ACC112 (cell line): ENCODE results near the gene ACVR1.

Source experiments
- H2AFZ ChIP-seq: fragments of 200-600 bp; sonication (generic); one replicate; pipeline ENCODE4 v1.6.0; 2017; ENCODE audit warnings: antibody characterized with exemption, low read length; ENCODE audit not compliant: unreplicated experiment
- H3K27ac ChIP-seq: fragments of 200-600 bp; sonication (generic); 2 replicates; pipeline ENCODE4 v1.5.1; 2014; ENCODE audit warnings: low read depth, mild to moderate bottlenecking, antibody characterized with exemption, low read length, moderate library complexity
- H3K27me3 ChIP-seq: fragments of 200-600 bp; sonication (generic); 2 replicates; pipeline ENCODE4 v1.6.1; 2014; ENCODE audit warnings: mild to moderate bottlenecking, antibody characterized with exemption, low read length, moderate library complexity, mixed read lengths; ENCODE audit not compliant: insufficient read depth
- H3K36me3 ChIP-seq: fragments of 200-600 bp; sonication (generic); 2 replicates; pipeline ENCODE4 v1.6.1; 2016; ENCODE audit warnings: mild to moderate bottlenecking, antibody characterized with exemption, low read length, moderate library complexity, mixed read lengths; ENCODE audit not compliant: insufficient read depth
- H3K4me1 ChIP-seq: fragments of 200-600 bp; sonication (generic); one replicate; pipeline ENCODE4 v1.6.1; 2016; ENCODE audit warnings: low read length, mixed read lengths; ENCODE audit not compliant: insufficient read depth, unreplicated experiment, control insufficient read depth
- H3K4me3 ChIP-seq: fragments of 200-600 bp; sonication (generic); 2 replicates; pipeline ENCODE4 v1.5.1; 2014; ENCODE audit warnings: mild to moderate bottlenecking, low read depth, low read length
- H3K79me2 ChIP-seq: fragments of 200-600 bp; sonication (generic); one replicate; pipeline ENCODE4 v1.6.0; 2016; ENCODE audit warnings: low read length; ENCODE audit not compliant: control insufficient read depth, unreplicated experiment, insufficient read depth

ACVR1 gene

GRCh38 chr2:157840568-157841156 is 35.5 kb downstream of the ACVR1 start:
- no peaks in the 10 kb centered on the region for H3K36me3 ChIP-seq
- H3K27ac ChIP-seq, result no peak overlapping the region
- no peak overlapping the region for H2AFZ ChIP-seq
- peaks cover 69% of the 10 kb centered on the region for H3K79me2 ChIP-seq
- H3K4me3 ChIP-seq, result no peak overlapping the region
- peaks cover 59% of the 10 kb centered on the region for H3K4me1 ChIP-seq
- no peaks in the 10 kb centered on the region for H3K27me3 ChIP-seq

GRCh38 chr2:157839822-157840221 is 36.3 kb downstream of the ACVR1 start:
- Histone ChIP-seq H3K79me2 (peaks cover 67% of the 10 kb centered on the region), H3K27me3 (no peaks in the 10 kb centered on the region), H3K36me3 (no peaks in the 10 kb centered on the region), H2AFZ (no peak overlapping the region), H3K4me1 (peaks cover 59% of the 10 kb centered on the region), H3K27ac (peak overlapping the region; percentile 92), H3K4me3 (no peak overlapping the region)

DNA sequence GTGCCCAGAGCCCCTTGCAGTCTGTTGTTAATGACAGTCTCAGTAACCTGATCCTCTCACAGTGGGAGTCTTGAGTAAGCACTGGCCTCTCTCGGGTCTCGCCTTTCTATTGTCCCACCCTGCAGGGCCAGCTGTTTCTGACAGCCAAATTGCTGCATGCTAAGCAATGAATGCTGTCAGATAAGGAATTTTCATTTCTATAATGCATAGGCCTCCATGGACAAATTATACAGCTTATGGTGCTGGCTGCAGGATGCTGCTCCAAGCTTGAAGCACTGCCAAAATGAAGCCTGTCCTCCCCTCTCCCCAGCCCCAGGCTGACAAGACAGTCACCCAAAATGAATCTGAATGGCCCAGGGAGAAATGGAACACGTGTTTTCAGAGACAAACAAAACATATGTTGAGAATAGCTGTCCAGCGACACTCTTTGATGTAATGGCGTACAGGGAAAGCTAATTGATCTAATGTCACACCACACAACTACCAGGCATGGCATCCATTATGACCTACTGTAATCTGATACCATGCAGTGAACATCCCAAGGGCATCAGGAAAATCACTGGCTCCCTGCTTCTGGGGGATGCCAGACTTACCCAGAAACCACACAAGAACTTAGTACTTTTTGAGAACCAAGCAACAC is 36.8 kb downstream of the ACVR1 start:
- peak overlapping the region; percentile 92 for H3K27ac ChIP-seq

DNA sequence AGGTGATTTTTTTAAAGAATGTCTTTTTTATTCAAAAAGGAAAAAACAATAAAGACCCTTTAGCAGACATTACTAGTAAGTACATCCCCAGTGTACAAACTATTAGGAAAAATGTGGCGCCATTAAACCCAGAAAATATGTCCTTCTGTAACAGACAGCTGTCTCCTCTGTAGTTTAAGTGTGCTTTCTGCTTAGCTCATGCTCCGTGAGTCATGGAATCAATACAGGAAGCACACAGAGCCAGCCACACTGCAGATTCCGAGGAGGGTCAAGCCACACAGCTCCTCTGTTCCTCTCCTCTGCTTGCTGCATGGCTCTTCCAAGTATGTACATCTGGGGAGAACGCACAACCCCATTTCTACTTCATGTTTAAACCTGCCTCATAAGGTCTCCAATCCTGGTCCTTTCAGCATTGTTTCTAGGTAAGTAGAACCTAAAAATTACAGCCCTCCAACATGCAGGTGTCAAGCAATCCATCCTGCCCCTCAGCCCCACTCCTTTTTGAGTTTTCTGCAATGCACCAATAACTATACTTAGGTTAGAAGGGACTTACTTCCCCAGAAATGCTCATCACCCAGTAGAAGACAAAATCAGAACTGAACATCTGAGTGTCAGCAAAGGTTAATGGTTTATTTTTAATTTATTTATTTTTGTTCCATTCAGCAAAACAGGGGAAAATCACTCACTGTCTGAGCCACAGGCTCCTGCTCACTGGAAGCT is 37.5 kb downstream of the ACVR1 start:
- H3K79me2 ChIP-seq, result peaks cover 59% of the 10 kb centered on the region
- no peaks in the 10 kb centered on the region for H3K27me3 ChIP-seq
- H3K4me3 ChIP-seq, result peak overlapping the region; percentile 69

More for the DNA sequence above, 36.8 kb downstream of the ACVR1 start:
- Histone ChIP-seq H3K27me3 (no peaks in the 10 kb centered on the region), H3K4me3 (peak overlapping the region; percentile 69; the same call in 1 of the 2 replicates), H3K4me1 (peaks cover 58% of the 10 kb centered on the region), H3K79me2 (peaks cover 65% of the 10 kb centered on the region), H2AFZ (no peak overlapping the region), H3K36me3 (no peaks in the 10 kb centered on the region)

DNA sequence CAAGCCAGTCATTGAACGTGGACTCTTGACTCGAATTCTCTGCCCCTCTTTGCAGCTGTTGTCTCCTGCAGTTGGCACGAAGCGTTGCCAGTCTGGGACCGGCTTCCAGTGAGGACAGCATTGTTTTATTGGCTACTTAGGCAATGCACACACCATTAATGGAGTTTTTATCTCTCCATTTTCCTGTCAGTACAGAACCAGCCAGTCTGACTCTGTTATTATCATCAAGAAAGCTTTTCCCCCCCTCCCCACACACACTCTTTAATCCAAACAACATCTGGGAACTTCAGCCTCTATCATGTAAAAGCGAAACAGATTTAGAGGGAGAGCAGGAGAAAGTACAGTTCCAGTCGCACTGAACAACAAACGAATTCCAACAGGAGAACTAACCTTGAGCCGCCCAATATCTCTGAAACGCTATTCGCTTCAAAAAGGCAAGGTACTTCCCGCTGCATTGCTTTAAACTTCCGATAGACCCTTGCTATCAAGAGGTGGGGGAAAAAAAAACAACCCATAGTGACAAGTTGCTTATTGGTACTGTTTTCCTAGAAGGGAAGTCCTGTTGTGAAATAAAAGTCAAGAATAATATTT is 38.2 kb downstream of the ACVR1 start:
- Histone ChIP-seq H3K27me3 (no peaks in the 10 kb centered on the region), H3K79me2 (peaks cover 59% of the 10 kb centered on the region), H3K36me3 (no peaks in the 10 kb centered on the region), H2AFZ (peak overlapping the region; percentile 35), H3K4me1 (peaks cover 45% of the 10 kb centered on the region), H3K27ac (peak overlapping the region; percentile 92), H3K4me3 (peak overlapping the region; percentile 69)

More for the DNA sequence above, 37.5 kb downstream of the ACVR1 start:
- Histone ChIP-seq H3K27ac (peak overlapping the region; percentile 92), H2AFZ (peak overlapping the region; percentile 35), H3K4me1 (peaks cover 52% of the 10 kb centered on the region), H3K36me3 (no peaks in the 10 kb centered on the region)

DNA sequence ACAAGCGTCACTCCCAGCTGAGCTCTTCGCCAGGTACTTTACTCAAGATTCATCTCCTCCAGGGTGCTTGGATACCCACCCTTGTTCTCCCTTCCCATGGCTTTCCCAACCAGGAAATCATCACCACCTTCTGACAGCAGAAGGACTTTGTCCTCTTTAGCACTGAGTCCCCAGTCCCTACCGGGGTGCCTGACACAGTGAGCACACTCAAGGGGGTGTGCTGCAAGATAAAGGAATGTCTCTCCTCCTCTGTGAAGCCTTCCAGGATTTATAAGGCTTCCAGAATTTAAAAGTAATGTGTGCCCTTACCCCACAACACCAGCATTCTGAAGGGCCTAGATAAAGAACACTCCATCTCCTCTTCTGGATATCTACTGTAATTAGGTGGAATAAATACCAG is 39.6 kb downstream of the ACVR1 start:
- peaks cover 55% of the 10 kb centered on the region for H3K79me2 ChIP-seq
- H2AFZ ChIP-seq, result no peak overlapping the region
- H3K27ac ChIP-seq, result no peak overlapping the region
- H3K27me3 ChIP-seq, result no peaks in the 10 kb centered on the region
- H3K36me3 ChIP-seq, result no peaks in the 10 kb centered on the region
- H3K4me1 ChIP-seq, result peaks cover 46% of the 10 kb centered on the region
- H3K4me3 ChIP-seq, result no peak overlapping the region

DNA sequence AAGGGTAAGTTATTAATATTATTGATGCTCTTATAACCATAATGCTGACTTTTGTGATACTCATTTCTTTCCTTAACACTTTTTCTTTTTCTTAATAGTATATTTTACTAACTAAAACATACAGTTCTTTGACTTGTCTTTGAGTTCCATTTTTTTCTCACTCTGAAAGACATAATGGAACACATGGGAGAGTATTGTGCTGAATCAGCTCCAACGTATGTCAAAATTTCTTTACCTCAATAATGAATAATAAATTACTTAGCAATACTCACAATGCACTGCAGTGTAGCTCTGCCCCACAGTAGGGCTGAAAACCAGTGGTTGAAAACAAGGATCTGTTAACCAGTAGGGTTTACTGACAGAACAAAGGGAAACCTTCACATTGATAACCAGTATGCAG is 40.7 kb downstream of the ACVR1 start:
- Histone ChIP-seq H2AFZ (no peak overlapping the region), H3K27me3 (no peaks in the 10 kb centered on the region), H3K27ac (no peak overlapping the region), H3K79me2 (peaks cover 44% of the 10 kb centered on the region), H3K36me3 (no peaks in the 10 kb centered on the region), H3K4me1 (peaks cover 51% of the 10 kb centered on the region), H3K4me3 (no peak overlapping the region)

DNA sequence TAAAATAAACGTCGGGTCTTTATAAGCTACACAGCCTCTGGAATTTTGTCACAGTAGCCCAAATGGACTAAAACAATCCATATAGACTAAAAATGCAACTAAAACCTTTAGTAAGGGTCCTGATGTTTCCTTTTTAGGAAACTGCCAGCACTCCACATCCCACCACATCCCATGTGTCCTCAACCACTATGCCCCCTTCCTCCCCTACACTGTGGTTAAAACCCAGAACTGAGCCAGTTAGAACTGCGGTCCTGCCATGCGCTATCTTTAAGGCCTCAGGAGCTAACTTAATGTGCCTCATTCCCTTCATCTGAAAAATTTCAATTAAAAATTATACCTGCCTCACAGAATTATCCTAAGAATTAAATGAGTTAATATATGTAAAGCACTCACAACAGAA is 41.1 kb downstream of the ACVR1 start:
- Histone ChIP-seq H3K79me2 (peaks cover 40% of the 10 kb centered on the region), H3K4me1 (peaks cover 51% of the 10 kb centered on the region)

DNA sequence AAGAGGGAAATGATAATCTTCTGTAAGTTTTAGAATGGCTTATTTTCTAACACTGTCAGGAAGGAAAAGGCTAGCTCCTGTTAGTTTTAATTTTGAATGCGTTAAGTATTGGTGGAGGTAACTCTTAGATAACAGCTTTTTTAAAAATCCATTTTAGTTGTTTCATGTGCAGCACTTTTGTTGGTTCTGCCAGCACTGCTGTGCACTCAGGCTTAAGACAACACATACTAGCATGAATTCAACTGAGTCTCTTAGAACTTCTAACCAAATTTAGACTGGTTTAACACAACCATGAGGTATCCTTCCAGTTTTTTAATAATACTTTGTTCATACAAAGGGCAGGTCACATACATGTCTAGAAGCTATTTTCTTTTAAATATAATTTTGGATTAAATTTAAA is 42.4 kb downstream of the ACVR1 start:
- Histone ChIP-seq H3K79me2 (peaks cover 45% of the 10 kb centered on the region), H3K36me3 (no peaks in the 10 kb centered on the region), H3K27ac (no peak overlapping the region), H3K27me3 (no peaks in the 10 kb centered on the region), H3K4me1 (peaks cover 38% of the 10 kb centered on the region), H3K4me3 (no peak overlapping the region), H2AFZ (no peak overlapping the region)

More for the DNA sequence above, 41.1 kb downstream of the ACVR1 start:
- Histone ChIP-seq H3K4me3 (no peak overlapping the region), H2AFZ (no peak overlapping the region), H3K36me3 (no peaks in the 10 kb centered on the region), H3K27ac (no peak overlapping the region), H3K27me3 (no peaks in the 10 kb centered on the region)

- H3K79me2 ChIP-seq, result peaks cover 41% of the 10 kb centered on the region
- H3K27me3 ChIP-seq, result no peaks in the 10 kb centered on the region
- peak overlapping the region; percentile 5; the same call in 1 of the 2 replicates for H3K4me3 ChIP-seq
- H2AFZ ChIP-seq, result peak overlapping the region; percentile 53
- H3K36me3 ChIP-seq, result no peaks in the 10 kb centered on the region
- H3K4me1 ChIP-seq, result peaks cover 25% of the 10 kb centered on the region
- H3K27ac ChIP-seq, result peak overlapping the region; percentile 96
These were observed 44.4 kb downstream of the ACVR1 start for GRCh38 chr2:157831573-157832315.
